HepG2 (cell line): Measurements from ENCODE around the gene FAM117B. TPM values are rescaled to one million over a fixed set of nuclear protein-coding genes. Genes with fewer than 3 reads are reported as not detected.

Experiments used
- AGO2 ChIP-seq: fragments of 200-400 bp; formaldehyde crosslinking; optimal IDR thresholded peaks from 2 replicates; pipeline ENCODE3; 2017; ENCODE audit warnings: mild to moderate bottlenecking, low read depth, low read length, moderate library complexity
- ARNT2 ChIP-seq: sonication (generic); formaldehyde crosslinking; IDR thresholded peaks from 2 replicates; pipeline ENCODE4 v1.8.0; 2022; ENCODE audit warnings: mild to moderate bottlenecking, low read depth, missing genetic modification reagents, moderate library complexity
- GATA4 ChIP-seq: sonication (generic); IDR thresholded peaks from 2 replicates; pipeline ENCODE4 v1.6.1; 2016; ENCODE audit warnings: antibody characterized with exemption, low read depth, borderline replicate concordance
- HDAC2 ChIP-seq: sonication (generic); formaldehyde crosslinking; IDR thresholded peaks from 2 replicates; pipeline ENCODE4 v1.4.0; 2020; ENCODE audit warnings: missing genetic modification reagents
- HOXA7 ChIP-seq: sonication (generic); formaldehyde crosslinking; IDR thresholded peaks from 2 replicates; pipeline ENCODE4 v1.8.1; 2022; ENCODE audit warnings: mild to moderate bottlenecking, missing genetic modification reagents, moderate library complexity
- MEIS2 ChIP-seq: sonication (generic); formaldehyde crosslinking; IDR thresholded peaks from 2 replicates; pipeline ENCODE4 v1.9.0; 2021; ENCODE audit warnings: mild to moderate bottlenecking, missing genetic modification reagents
- MLLT10 ChIP-seq: sonication (generic); formaldehyde crosslinking; IDR thresholded peaks from 2 replicates; pipeline ENCODE4 v1.4.0; 2020; ENCODE audit warnings: missing genetic modification reagents
- SCMH1 ChIP-seq: sonication (generic); formaldehyde crosslinking; IDR thresholded peaks from 2 replicates; pipeline ENCODE4 v1.9.0; 2021; ENCODE audit warnings: missing genetic modification reagents, mild to moderate bottlenecking, borderline replicate concordance
- SETDB1 ChIP-seq: sonication (generic); formaldehyde crosslinking; IDR thresholded peaks from 2 replicates; pipeline ENCODE4 v1.5.1; 2020; ENCODE audit warnings: missing genetic modification reagents, mild to moderate bottlenecking, borderline replicate concordance
- SIN3B ChIP-seq: fragments of 150-350 bp; IDR thresholded peaks from 2 replicates; pipeline ENCODE4 v1.6.1; 2014; ENCODE audit warnings: low read length
- SKI ChIP-seq: fragments of 450-650 bp; IDR thresholded peaks from one replicate; pipeline ENCODE4 v1.6.1; 2018; ENCODE audit warnings: mild to moderate bottlenecking; ENCODE audit not compliant: partially characterized antibody
- SNAI1 ChIP-seq: sonication (generic); formaldehyde crosslinking; IDR thresholded peaks from 2 replicates; pipeline ENCODE4 v1.5.0; 2020; ENCODE audit warnings: mild to moderate bottlenecking, missing genetic modification reagents, borderline replicate concordance
- SP2 ChIP-seq: sonication (generic); formaldehyde crosslinking; IDR thresholded peaks from 2 replicates; pipeline ENCODE4 v1.5.1; 2020; ENCODE audit warnings: mild to moderate bottlenecking, missing genetic modification reagents
- ZFP1 ChIP-seq: IDR thresholded peaks from 2 replicates; pipeline ENCODE4 v1.6.1; 2016
- ZNF10 ChIP-seq: sonication (generic); formaldehyde crosslinking; IDR thresholded peaks from 2 replicates; pipeline ENCODE4 v1.4.0; 2020; ENCODE audit warnings: mild to moderate bottlenecking, low read depth, missing genetic modification reagents, borderline replicate concordance
- ZNF343 ChIP-seq: sonication (generic); formaldehyde crosslinking; IDR thresholded peaks from 2 replicates; pipeline ENCODE4 v1.4.0; 2020; ENCODE audit warnings: mild to moderate bottlenecking, missing genetic modification reagents
- ZNF547 ChIP-seq: sonication (generic); formaldehyde crosslinking; IDR thresholded peaks from 2 replicates; pipeline ENCODE4 v1.5.1; 2020; ENCODE audit warnings: mild to moderate bottlenecking, missing genetic modification reagents
- ZNF589 ChIP-seq: sonication (generic); formaldehyde crosslinking; conservative IDR thresholded peaks from 2 replicates; pipeline ENCODE4 v1.8.0; 2022; ENCODE audit warnings: mild to moderate bottlenecking, moderate library complexity, missing genetic modification reagents
- ZSCAN12 ChIP-seq: sonication (generic); formaldehyde crosslinking; IDR thresholded peaks from 2 replicates; pipeline ENCODE4 v1.9.0; 2021; ENCODE audit warnings: mild to moderate bottlenecking, missing genetic modification reagents
- polyA plus RNA-seq, 8 experiments: library from polyadenylated mRNA; depleted of rRNA in 3 of 8; stranded (reverse) in 7 of 8; unstranded in 1 of 8; fragments of >200 nt; fragmentation: Illumina TruSeq in 4 of 8; extraction: Trizol in 4 of 8; gene quantifications; 2 replicates each; pipeline versions ENCODE4 v1.2.1 to v1.2.3, GENCODE V29; 2011 to 2016; ENCODE audit warnings: low read depth in 4 of 8, missing spikeins in 1 of 8, mixed read lengths in 1 of 8; ENCODE audit not compliant: insufficient read depth in 1 of 8
- total RNA-seq, 5 experiments: library from RNA; depleted of rRNA; stranded (reverse); fragments of >200 nt; fragmentation: Illumina TruSeq; extraction: Trizol; gene quantifications; 2 replicates each; pipeline ENCODE4 v1.2.3, GENCODE V29; 2016; ENCODE audit warnings: low read depth in 1 of 5
- TF ChIP-seq, protein P1 (sequence below): sonication (generic); formaldehyde crosslinking; IDR thresholded peaks from 2 replicates; pipeline ENCODE4 v1.4.0; 2020; ENCODE audit warnings: missing genetic modification reagents
- TF ChIP-seq, protein P2 (sequence below): IDR thresholded peaks from 2 replicates; pipeline ENCODE4 v1.6.1; 2016; ENCODE audit warnings: low read depth, control low read depth
- TF ChIP-seq, protein P3 (sequence below): sonication (generic); formaldehyde crosslinking; IDR thresholded peaks from 2 replicates; pipeline ENCODE4 v1.5.0; 2020; ENCODE audit warnings: missing genetic modification reagents
- TF ChIP-seq, protein P4 (sequence below): sonication (generic); formaldehyde crosslinking; conservative IDR thresholded peaks from 2 replicates; pipeline ENCODE4 v1.8.0; 2022; ENCODE audit warnings: missing genetic modification reagents

The FAM117B gene
- total and polyA plus RNA-seq, 2 of the 13 experiments (the other 11 are each of a cell fraction or from before 2014, with no cell fraction given), result 5.8 to 11.0 TPM

DNA sequence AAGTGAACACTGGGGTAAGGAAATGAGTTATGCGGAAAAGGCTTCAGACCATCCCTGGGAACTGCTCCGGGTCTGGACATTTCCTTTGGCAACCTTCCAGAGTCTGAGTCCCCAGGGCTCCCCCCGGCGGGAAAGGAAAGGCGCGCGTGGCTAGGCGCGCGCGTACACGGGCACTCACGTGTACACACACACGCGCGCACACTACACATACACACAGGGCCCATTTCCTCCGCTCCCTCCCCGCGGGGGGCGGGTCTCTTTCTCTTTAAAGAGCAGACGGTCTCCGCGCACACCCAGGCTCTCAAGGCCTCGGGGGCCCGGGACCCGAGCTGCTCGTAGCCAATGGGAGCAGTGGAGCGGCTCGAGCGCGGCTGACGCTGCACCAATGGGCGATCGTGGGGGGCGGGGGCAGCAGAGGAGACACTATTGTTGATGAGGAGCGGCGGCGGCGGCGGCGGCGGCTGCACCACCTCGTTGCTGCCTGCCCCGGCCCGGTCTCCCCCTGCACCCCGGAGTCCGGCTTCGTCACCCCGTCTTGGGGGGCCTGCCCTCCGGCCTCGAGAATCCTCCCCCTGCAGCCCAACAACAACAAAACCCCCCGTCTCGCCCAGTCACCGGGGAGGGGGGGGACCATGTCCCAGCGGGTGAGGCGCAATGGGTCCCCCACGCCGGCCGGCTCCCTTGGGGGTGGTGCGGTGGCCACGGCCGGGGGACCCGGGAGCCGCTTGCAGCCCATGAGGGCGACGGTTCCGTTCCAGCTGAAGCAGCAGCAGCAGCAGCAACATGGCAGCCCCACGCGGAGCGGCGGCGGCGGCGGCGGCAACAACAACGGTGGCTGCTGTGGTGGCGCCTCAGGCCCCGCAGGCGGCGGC is at the start of gene FAM117B (continued):
- TF ChIP-seq, protein P1, sequence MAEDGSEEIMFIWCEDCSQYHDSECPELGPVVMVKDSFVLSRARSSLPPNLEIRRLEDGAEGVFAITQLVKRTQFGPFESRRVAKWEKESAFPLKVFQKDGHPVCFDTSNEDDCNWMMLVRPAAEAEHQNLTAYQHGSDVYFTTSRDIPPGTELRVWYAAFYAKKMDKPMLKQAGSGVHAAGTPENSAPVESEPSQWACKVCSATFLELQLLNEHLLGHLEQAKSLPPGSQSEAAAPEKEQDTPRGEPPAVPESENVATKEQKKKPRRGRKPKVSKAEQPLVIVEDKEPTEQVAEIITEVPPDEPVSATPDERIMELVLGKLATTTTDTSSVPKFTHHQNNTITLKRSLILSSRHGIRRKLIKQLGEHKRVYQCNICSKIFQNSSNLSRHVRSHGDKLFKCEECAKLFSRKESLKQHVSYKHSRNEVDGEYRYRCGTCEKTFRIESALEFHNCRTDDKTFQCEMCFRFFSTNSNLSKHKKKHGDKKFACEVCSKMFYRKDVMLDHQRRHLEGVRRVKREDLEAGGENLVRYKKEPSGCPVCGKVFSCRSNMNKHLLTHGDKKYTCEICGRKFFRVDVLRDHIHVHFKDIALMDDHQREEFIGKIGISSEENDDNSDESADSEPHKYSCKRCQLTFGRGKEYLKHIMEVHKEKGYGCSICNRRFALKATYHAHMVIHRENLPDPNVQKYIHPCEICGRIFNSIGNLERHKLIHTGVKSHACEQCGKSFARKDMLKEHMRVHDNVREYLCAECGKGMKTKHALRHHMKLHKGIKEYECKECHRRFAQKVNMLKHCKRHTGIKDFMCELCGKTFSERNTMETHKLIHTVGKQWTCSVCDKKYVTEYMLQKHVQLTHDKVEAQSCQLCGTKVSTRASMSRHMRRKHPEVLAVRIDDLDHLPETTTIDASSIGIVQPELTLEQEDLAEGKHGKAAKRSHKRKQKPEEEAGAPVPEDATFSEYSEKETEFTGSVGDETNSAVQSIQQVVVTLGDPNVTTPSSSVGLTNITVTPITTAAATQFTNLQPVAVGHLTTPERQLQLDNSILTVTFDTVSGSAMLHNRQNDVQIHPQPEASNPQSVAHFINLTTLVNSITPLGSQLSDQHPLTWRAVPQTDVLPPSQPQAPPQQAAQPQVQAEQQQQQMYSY (CRISPR knock-in tag), result no peak
- TF ChIP-seq, protein P2, sequence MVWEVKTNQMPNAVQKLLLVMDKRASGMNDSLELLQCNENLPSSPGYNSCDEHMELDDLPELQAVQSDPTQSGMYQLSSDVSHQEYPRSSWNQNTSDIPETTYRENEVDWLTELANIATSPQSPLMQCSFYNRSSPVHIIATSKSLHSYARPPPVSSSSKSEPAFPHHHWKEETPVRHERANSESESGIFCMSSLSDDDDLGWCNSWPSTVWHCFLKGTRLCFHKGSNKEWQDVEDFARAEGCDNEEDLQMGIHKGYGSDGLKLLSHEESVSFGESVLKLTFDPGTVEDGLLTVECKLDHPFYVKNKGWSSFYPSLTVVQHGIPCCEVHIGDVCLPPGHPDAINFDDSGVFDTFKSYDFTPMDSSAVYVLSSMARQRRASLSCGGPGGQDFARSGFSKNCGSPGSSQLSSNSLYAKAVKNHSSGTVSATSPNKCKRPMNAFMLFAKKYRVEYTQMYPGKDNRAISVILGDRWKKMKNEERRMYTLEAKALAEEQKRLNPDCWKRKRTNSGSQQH (CRISPR knock-in tag), result no peak
- TF ChIP-seq, protein P3, sequence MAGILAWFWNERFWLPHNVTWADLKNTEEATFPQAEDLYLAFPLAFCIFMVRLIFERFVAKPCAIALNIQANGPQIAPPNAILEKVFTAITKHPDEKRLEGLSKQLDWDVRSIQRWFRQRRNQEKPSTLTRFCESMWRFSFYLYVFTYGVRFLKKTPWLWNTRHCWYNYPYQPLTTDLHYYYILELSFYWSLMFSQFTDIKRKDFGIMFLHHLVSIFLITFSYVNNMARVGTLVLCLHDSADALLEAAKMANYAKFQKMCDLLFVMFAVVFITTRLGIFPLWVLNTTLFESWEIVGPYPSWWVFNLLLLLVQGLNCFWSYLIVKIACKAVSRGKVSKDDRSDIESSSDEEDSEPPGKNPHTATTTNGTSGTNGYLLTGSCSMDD (CRISPR knock-in tag), result no peak
- TF ChIP-seq MLLT10 (CRISPR knock-in tag) (no peak), AGO2 (peak; percentile 94), ZSCAN12 (CRISPR knock-in tag) (no peak), SETDB1 (CRISPR knock-in tag) (no peak), SNAI1 (CRISPR knock-in tag) (peak; percentile 77; the same call in 1 of the 2 replicates), SKI (peak; percentile 85), ZNF547 (peak; percentile 62; the same call in 1 of the 2 replicates), HOXA7 (CRISPR knock-in tag) (no peak), HDAC2 (peak; percentile 96), ZNF10 (CRISPR knock-in tag) (no peak), ZNF589 (CRISPR knock-in tag) (peak; percentile 88; the same call in 1 of the 2 replicates), GATA4 (no peak; the same call in 1 of the 2 replicates), ZNF343 (CRISPR knock-in tag) (peak; percentile 75), SP2 (CRISPR knock-in tag) (peak; percentile 91), ARNT2 (peak; percentile 60), SIN3B (no peak), ZFP1 (CRISPR knock-in tag) (no peak), MEIS2 (CRISPR knock-in tag) (no peak), SCMH1 (no peak)
- TF ChIP-seq, protein P4, sequence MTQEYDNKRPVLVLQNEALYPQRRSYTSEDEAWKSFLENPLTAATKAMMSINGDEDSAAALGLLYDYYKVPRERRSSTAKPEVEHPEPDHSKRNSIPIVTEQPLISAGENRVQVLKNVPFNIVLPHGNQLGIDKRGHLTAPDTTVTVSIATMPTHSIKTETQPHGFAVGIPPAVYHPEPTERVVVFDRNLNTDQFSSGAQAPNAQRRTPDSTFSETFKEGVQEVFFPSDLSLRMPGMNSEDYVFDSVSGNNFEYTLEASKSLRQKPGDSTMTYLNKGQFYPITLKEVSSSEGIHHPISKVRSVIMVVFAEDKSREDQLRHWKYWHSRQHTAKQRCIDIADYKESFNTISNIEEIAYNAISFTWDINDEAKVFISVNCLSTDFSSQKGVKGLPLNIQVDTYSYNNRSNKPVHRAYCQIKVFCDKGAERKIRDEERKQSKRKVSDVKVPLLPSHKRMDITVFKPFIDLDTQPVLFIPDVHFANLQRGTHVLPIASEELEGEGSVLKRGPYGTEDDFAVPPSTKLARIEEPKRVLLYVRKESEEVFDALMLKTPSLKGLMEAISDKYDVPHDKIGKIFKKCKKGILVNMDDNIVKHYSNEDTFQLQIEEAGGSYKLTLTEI (CRISPR knock-in tag), result no peak
